OCI-LY7 (cell line): ENCODE results near the gene KIF27.

ENCODE experiments used
- CTCF ChIP-seq: fragments of 200-600 bp; sonication (generic); conservative IDR thresholded peaks from 2 replicates; pipeline ENCODE4 v1.5.1; 2014; ENCODE audit warnings: mild to moderate bottlenecking, antibody characterized with exemption, low read length, moderate library complexity, mixed read lengths
- EZH2phosphoT487 ChIP-seq: fragments of 200-600 bp; sonication (generic); IDR thresholded peaks from 2 replicates; pipeline ENCODE4 v1.6.1; 2018; ENCODE audit warnings: low read depth, borderline replicate concordance, mild to moderate bottlenecking, mixed run types, antibody characterized with exemption, low read length, moderate library complexity, mixed read lengths

DNA sequence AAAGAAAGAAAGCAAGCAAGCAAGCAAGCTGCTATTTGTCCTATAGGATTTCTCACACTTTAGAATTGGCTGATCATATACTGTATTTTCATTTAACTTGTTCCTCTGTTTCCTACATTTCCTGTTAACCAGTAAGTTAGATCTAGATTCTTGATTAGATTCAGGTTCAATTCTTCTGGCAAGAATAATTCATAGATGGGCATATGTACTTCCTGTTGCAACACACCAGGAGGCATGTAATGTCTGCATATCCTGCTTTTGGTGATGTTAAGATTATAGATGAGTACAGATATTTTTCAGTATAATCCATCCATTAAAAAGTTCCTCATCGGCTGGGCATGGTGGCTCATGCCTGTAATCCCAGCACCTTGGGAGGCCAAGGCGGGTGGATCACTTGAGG, 10.8 kb upstream of the KIF27 start:
- TF ChIP-seq CTCF (no peak), EZH2phosphoT487 (no peak)
